Measurements from ENCODE around the gene ROBO1.

- TF ChIP-seq POLR2AphosphoS5 (IDR thresholded peaks at IDR 0.05; ENCODE audit: low read depth, low read length) (no peak), POLR2A (IDR thresholded peaks at IDR 0.05; ENCODE audit: low read depth, low read length) (no peak)
Observed at GRCh38 chr3:79199966-79200365, 567.8 kb downstream of the ROBO1 start.

Measured in GM12892 (cell line).